Cortex of kidney (tissue), 1 donor: ENCODE data around the gene VWF.
"Not testable (repeated sequence)": the region's sequence is repeated elsewhere in the genome, so short reads cannot be mapped to it uniquely, and the experiment has no call there.

Experiments used
- DNase-seq: peaks from one replicate; lab custom pipeline; 2025; lab: John Stamatoyannopoulos, UW

VWF gene

DNA sequence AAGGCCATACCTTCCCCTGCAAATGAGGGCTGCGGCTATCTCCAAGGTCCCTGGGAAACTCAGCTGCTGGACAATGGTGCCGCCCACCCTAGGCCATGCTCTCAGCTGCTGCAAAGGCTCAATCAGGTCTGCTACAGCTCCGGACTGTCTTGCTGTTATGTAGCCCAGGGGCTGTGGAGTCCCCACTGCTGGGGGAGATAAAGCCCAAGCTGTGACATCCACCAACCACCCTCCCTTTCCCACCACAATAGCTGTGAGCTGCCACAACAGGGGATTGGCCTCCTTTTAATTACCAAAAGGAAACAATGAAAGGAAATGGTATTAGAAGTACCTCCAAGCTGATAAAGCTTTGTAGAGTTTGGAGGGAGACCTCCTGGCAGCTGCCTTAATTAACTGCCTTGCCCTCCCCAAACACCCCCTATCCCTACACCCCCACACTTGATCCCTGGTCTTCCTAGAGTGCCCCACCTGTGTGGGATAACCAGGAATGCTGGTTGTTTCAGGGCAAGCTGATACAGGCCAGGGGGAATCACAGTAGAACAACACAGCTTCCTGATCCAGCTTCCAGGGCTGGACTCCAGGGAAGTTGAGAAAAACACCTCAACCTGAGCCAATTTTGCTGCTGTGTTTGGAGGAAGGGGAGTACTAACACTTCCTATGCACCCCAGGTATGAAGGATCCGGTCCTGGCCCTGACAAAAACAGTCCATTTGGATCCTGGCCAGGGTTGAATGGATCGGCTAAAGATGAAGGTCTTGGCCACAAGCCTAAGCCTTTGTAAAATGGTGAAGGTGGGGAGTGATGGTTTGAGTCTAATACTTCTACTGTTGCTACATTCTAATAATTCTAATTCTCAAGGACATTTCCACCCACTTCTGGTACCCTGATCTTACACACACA, at the start of gene VWF:
Gene VWF, minus strand, starts transcription at position 260 of the 899 bp plus-strand sequence. CDS start 1,474 bp downstream, outside the sequence.
- no peak for DNase-seq

DNA sequence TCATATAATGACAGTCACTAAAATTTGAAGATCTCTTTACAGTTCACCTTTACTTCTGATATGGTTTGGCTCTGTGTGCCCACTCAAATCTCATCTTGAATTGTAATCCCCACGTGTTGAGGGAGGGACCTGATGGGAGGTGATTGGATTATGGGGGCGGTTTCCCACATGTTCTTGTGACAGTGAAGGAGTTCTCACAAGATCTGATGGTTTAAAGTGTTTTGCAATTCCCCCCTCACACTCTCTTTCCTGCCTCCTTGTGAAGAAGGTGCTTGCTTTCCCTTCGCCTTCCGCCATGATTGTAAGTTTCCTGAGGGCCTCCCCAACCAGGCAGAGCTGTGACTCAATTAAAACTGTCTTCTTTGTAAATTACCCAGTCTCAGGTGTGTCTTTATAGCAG, 48.4 kb upstream of the VWF start:
- DNase-seq = no peak

DNA sequence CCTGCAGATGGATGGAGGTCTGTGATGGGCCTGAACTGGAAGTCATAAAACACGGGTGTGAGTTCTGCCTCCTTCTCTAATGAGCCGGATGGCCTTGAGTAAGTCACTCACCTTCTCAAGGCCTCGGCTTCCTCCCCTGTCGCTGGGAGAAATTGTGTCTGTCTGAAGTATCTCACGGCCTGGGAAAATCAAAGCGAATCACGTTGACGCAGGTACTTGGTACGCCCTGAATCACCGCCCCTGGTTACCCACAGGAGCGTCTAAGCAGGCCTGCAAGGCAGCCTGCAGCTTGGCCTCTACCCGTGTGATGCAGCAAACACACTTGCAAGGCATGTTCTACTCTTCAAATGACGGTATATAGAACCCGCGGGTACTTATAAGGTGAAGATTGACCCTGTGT, 47.6 kb upstream of the VWF start:
- DNase-seq = no peak

GRCh38 chr12:6171409-6172015, 47.0 kb upstream of the VWF start:
- DNase-seq = no peak

- DNase-seq = no peak
Measured at GRCh38 chr12:6167327-6168280, 43.1 kb upstream of the VWF start.

GRCh38 chr12:6166808-6167207, 42.3 kb upstream of the VWF start:
- no peak for DNase-seq

GRCh38 chr12:6165395-6165794, 40.9 kb upstream of the VWF start:
- DNase-seq = no peak

- no peak for DNase-seq
Measured at GRCh38 chr12:6163416-6164060, 39.1 kb upstream of the VWF start.

DNA sequence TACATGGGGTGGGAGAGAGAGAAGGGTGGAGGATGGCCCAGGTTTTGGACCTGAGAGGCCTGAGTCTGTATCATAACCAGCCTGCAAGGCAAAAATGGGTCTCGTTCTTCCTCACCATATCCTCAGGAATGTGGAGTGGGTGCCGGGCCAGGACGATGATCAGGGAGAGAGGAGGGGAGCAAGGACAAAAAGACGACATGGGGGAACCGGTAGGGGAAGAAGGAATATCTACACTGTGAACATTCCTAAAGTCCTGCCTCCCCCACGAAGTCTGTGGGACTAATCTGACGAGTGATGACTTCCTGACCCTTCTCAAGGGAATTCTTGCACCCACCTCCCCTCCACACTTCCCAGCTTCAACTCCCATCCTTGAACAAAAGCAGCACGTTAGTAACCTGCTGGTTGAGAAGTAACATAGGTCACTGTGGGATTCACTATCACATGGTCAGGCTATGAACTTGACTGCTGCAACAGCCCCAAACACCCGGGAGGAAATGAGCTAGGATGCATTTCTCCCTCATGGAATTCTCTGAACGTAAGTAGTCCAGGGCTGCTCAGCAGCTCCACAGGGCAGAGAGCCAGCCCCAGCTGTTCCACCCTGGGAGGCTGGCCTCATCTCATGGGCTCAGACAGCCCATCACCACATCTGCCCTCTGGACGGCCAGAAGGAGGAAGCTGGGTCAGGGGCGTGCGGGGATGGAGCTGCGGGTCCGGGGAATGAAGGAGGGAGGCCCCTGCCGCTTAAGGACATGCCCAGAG, 36.8 kb upstream of the VWF start:
- DNase-seq = no peak

GRCh38 chr12:6160049-6160649, 35.7 kb upstream of the VWF start:
- DNase-seq = not testable (repeated sequence)

DNA sequence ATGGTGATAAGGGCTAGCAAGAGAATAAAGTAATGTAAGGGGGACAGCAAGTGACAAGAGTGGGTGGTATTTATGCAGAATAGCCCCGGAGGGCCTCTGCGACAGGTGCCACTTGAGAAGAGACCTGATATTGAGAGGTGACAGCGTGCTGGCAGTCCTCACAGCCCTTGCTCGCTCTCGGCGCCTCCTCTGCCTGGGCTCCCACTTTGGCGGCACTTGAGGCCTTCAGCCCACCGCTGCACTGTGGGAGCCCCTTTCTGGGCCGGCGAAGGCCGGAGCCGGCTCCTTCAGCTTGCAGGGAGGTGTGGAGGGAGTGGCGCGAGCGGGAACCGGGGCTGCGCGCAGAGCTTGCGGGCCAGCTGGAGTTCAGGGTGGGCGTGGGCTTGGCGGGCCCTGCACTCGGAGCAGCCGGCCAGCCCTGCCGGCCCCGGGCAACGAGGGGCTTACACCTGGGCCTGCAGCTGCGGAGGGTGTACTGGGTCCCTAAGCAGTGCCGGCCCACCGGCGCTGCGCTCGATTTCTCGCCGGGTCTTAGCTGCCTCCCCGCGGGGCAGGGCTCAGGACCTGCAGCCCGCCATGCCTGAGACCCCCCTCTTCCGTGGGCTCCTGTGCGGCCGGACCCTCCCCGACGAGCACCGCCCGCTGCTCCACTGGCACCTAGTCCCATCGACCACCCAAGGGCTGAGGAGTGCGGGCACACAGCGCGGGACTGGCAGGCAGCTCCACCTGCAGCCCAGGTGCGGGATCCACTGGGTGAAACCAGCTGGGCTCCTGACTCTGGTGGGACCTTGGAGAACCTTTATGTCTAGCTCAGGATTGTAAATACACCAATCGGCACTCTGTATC, 34.9 kb upstream of the VWF start:
- not testable (repeated sequence) for DNase-seq

GRCh38 chr12:6158749-6159148, 34.3 kb upstream of the VWF start:
- no peak for DNase-seq

DNA sequence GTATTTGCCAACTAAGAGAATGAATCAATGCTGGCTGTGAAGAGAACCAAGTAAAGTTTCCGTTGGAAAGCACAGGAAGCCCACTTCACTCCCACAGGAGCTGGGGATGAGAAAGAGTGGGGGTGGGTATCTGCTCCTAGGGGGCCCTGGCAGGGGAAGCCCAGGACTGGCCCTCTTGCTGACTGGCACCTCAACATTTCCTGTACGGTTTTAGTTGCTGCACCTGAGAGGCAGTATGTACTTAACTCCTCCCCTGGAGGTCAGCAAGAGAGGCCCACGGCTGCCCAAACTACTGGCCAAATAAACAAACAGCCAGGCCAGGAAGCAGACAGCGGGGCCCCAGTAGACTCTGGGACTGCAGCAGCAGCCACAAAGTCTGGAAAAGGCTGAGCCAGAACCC, 33.8 kb upstream of the VWF start:
- no peak for DNase-seq

DNA sequence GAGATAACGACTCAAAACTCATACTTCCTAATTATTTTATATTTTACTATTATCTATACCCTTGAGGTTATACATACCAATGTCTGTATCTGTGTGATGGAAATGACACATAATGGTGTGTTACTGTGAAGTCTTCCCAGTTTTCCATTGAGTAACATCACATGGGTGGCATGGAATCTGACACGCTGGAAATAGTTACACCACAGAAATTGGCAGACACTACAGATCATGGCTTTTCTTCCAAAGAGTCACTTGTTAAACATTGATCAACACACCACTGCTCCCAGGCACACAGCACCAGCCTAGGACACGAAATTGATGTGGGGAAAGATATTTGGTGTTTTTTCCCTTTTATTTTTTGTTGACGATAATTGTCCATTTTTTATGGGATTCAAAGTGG, 33.0 kb upstream of the VWF start:
- DNase-seq = no peak

DNA sequence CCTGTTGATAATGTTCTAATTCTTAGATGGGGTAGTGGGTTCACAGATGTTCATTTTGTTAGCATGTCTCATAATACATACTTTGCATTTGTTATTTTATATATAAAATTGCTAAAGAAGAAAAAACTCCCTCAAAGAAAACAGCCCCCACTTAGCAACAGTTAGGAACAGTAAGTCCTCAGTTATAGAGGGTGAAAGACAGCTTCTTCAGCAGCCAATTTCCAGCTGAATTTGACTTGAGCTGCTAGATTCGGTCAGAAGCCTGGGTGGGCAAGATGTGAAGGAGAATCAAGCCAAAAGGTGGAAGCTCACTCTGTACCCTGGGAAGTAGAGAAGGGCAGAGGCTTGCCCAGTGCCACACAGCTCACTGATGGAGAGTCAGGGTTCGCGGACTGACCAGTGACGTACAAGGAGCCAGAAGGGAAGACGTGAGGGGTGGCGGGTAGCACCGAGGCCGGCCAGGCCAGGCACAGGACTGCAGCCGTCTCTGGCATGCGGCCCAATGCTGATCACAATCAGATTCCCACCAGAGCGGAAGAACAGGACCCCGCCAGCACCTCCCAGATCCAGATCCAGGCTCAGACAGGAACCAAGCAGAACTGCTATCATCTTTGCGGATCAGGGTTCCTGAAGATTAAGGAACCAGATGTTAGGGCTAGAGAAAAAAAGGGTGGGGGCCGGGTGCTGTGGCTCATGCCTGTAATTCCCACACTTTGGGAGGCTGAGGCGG, 30.4 kb upstream of the VWF start:
- no peak for DNase-seq

DNA sequence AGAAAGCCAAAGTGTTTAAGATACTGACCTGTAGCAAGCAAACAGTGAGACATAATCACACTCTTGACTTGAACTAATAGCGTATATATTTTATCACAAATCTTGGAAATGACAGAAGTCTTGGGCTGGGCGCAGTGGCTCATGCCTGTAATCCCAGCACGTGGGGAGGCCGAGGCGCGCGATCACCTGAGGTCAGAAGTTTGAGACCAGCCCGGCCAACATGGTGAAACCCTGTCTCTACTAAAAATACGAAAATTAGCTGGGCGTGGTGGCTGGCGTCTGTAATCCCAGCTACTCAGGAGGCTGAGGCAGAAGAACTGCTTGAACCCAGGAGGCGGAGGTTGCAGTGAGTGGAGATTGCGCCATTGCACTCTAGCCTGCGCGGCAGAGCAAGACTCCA, 24.3 kb upstream of the VWF start:
- DNase-seq = not testable (repeated sequence)

DNA sequence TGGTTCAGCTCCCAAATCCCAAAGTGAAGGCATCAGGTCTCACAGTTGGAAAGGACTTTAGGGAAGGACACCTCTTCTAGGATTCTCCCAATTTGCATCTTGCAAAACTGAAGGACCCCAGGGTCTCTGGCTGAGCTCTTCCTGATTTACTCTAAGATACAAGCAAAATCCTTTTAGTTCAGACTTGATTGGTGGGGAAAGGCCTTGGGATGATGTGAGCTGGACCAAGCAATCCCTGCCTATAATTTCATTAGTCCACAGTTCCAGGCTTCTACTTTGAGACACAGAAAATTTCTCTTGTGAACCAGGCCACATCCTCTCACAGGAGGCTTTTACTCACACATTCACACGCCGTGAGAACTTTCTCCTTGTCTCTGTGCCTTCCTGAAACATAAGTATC, 23.6 kb upstream of the VWF start:
- DNase-seq = no peak

DNA sequence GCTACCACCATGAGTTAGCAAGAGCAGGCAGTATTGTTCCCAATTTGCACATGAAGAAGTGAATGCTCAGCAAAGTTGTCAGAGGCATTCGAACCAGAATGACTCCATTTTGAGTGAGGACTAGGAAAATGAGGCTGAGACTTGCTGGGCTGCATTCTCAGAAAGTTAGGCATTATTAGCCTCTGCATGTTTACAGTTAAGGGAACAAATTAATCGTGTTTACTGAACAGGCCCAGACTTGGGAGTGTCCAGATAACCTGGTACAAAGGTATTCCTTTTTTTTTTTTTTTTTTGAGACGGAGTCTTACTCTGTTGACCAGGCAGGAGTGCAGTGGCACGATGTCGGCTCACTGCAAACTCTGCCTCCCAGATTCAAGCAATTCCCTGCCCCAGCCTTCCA, 22.5 kb upstream of the VWF start:
- no peak for DNase-seq

GRCh38 chr12:6146509-6146908, 22.0 kb upstream of the VWF start:
- no peak for DNase-seq
